Transverse colon (tissue), 4 donors: ENCODE data around the gene ERLIN1. TPM values are rescaled to one million over a fixed set of nuclear protein-coding genes. Genes with fewer than 3 reads are reported as not detected.

Source experiments
- DNase-seq: peaks from one replicate; pipeline ENCODE4 v3.0.0-alpha.2; 2019
- H3K27ac ChIP-seq, 4 donors: fragments of 200-600 bp; sonication (generic); 2 replicates each; pipeline ENCODE4 v1.5.1; 2016 to 2018; ENCODE audit warnings: inconsistent platforms in 4 of 4
- H3K27me3 ChIP-seq: fragments of 200-600 bp; sonication (generic); 2 replicates; pipeline ENCODE4 v1.5.1; 2017; ENCODE audit warnings: inconsistent platforms
- H3K36me3 ChIP-seq, 4 donors: fragments of 200-600 bp; sonication (generic); 2 replicates each; pipeline ENCODE4 v1.5.1; 2017 to 2019; ENCODE audit warnings: inconsistent platforms in 4 of 4
- H3K4me1 ChIP-seq, 4 donors: fragments of 200-600 bp; sonication (generic); 2 replicates each; pipeline ENCODE4 v1.5.1; 2017 to 2020; ENCODE audit warnings: inconsistent platforms in 4 of 4
- H3K4me3 ChIP-seq, 4 donors: fragments of 200-600 bp; sonication (generic); 1 replicate in 1 of 4; 2 replicates in 3 of 4; pipeline versions ENCODE4 v1.5.1 to v1.6.1; 2017 to 2019; ENCODE audit warnings: inconsistent platforms in 4 of 4
- H3K9me3 ChIP-seq, 2 donors: fragments of 200-600 bp; sonication (generic); 2 replicates each; pipeline ENCODE4 v1.5.1; 2017 to 2019; ENCODE audit warnings: inconsistent platforms in 2 of 2
- CTCF ChIP-seq, 5 experiments: fragments of 200-600 bp in 3 of 5; fragments of 450-650 bp in 2 of 5; sonication (generic) in 3 of 5; IDR thresholded peaks; 1 replicate in 2 of 5; 2 replicates in 3 of 5; pipeline ENCODE4 v1.5.1; 2016 to 2017; ENCODE audit warnings: antibody characterized with exemption in 5 of 5, inconsistent platforms in 3 of 5, mild to moderate bottlenecking in 2 of 5, moderate library complexity in 1 of 5
- EP300 ChIP-seq: sonication (generic); formaldehyde crosslinking; IDR thresholded peaks from one replicate; pipeline ENCODE4 v1.6.1; 2017; ENCODE audit warnings: antibody characterized with exemption, low read depth
- POLR2A ChIP-seq: fragments of 450-650 bp; IDR thresholded peaks from one replicate; pipeline ENCODE4 v1.6.1; 2016; ENCODE audit warnings: antibody characterized with exemption, mild to moderate bottlenecking, moderate library complexity
- POLR2AphosphoS5 ChIP-seq, 3 donors: sonication (generic); formaldehyde crosslinking; IDR thresholded peaks; one replicate each; pipeline ENCODE4 v1.6.1; 2016; ENCODE audit warnings: antibody characterized with exemption in 3 of 3
- WGBS, 2 donors: methylation state at CpG; one replicate each; pipeline ENCODE4 v1.1.5; 2018; ENCODE audit warnings: low coverage in 1 of 2; 5-methylcytosine and 5-hydroxymethylcytosine counted together
- in situ Hi-C, 4 donors: fragments of 200-750 bp; cut with MboI; loops; one replicate each; pipeline versions ENCODE4 v1.15.0 to v1.15.1; 2017; ENCODE audit warnings: low sequenced_read_pairs in 3 of 4, low pct_ligation_motif_present in 1 of 4, low pct_unique_long_range_greater_than_20kb in 1 of 4
- intact Hi-C: fragments of 100-400 bp; cut with DNase I; formaldehyde crosslinking; loops from one replicate; pipeline ENCODE4 v1.15.1; 2023; ENCODE audit warnings: low total_unique reads
- total RNA-seq, 4 donors: library from RNA; depleted of rRNA; stranded (reverse); fragments of >200 nt; gene quantifications; one replicate each; pipeline ENCODE4 v1.1.0, GENCODE V29; 2016

ERLIN1 gene
- 10 to 100 TPM; 21.7 to 41.0 (median 39.6) TPM for total RNA-seq

DNA sequence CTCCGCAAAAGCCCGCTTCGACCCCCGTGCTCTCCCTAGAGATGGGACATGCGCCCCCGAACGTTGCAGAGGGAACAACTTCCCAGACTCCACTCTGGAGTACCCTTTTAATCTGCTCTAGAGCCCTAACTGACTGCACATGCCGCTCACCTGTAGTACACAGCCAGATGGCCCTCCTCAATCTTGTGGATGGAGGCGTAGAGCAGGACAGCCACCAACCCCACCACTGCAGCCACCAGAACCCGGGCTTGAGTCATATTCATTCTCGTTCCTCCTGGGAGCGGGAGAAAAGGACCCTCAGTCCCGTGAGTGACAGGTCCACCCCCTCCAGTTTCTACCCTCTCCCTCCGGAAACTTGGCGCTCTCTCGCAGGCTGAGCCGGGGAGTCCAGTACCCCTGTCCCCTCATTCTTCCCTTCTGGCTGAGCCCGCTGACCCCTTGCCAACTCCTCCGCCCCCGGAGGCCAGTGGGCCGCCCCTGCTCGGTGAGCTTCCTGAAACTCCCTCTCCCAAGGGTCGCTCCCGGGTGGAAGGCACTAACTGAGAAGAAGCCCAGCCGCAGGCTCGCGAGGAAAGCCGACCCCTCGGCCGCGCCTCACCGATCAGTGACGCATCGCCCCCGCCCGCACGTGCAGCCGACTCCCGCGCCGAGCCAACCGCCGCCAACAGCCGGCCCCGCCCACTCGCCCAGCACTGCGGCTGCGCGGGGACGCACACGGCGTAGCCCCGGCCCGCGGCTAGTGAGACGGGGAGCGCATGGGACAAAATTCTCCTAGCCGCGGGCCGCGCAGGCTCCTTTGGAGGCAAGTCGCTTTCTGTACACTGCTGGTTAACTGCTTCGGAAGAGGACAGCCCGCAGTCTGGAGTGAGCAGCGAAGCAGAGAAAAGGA is at the start of gene ERLIN1:
Gene ERLIN1, minus strand, starts transcription at position 666 of the 889 bp plus-strand sequence. Its CDS starts 403 bp downstream, at position 263.
- peaks cover 0 to 7% (median 0%) of the 10 kb centered on the region in 4 donors for H3K36me3 ChIP-seq
- peak within 1 kb of the TSS; percentile 89 to 97 (median 92) for H3K27ac ChIP-seq
- WGBS, 2 donors = 0 to 1% methylated on average over 3 to 58 of the region's 65 CpGs
- peak; percentile 95 for DNase-seq
- TF ChIP-seq CTCF (IDR thresholded peaks at IDR 0.05) (no peak), POLR2A (peak; percentile 85), POLR2AphosphoS5 (IDR thresholded peaks at IDR 0.05) (peak; percentile 71 to 89 (median 86)), EP300 (peak; percentile 17)
- intact Hi-C loops (no loop called here), in situ Hi-C loops (no loop called here)
- peaks cover 15 to 55% (median 34%) of the 10 kb centered on the region in 4 donors for H3K4me1 ChIP-seq
- H3K27me3 ChIP-seq = no peaks in the 10 kb centered on the region
- H3K9me3 ChIP-seq = no peaks in the 10 kb centered on the region
- H3K4me3 ChIP-seq = peak within 1 kb of the TSS; percentile 69 to 93 (median 82)

GRCh38 chr10:100232101-100232500 is 46.3 kb upstream of the ERLIN1 start:
- Histone ChIP-seq H3K9me3 (no peaks in the 10 kb centered on the region), H3K36me3 (peaks cover 0 to 24% (median 11%) of the 10 kb centered on the region in 4 donors), H3K27me3 (no peaks in the 10 kb centered on the region), H3K27ac (no peak overlapping the region), H3K4me1 (peaks cover 4 to 20% (median 10%) of the 10 kb centered on the region in 4 donors), H3K4me3 (no peak overlapping the region)
- intact Hi-C loops = no loop called here
- in situ Hi-C loops = no loop called here
- 50 to 90% methylated on average over 1 to 2 of the region's 2 CpGs for WGBS, 2 donors
- no peak for DNase-seq
- TF ChIP-seq CTCF (IDR thresholded peaks at IDR 0.05) = no peak
- no peak for TF ChIP-seq POLR2AphosphoS5 (IDR thresholded peaks at IDR 0.05)
- no peak for TF ChIP-seq EP300
- no peak for TF ChIP-seq POLR2A

DNA sequence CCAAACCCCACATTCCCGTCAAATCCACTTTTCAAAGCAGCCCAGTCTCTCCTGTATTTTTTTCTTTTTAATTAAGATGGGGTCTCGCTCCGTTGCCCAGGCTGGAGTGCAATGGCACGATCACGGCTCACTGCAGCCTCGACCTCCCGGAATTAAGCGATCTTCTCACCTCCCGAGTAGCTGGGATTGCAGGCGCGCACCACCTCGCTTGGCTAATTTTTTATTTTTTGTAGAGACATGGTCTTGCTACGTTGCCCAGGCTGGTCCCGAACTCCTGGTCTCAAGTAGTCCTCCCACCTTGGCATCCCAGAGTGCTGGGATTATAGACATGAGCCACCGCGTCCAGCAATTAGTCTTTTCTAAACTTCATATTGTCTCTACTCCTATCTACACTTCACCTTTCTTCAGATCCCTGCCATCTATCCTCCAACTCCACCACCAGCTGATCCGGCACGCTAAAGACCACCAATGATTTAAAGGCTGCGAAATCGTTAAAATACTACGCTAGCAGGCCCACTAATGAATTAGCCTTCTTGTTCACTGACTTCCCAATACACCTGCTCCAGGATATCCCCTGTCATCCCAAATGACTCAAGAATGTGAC is 44.1 kb upstream of the ERLIN1 start:
- peak overlapping the region; percentile 73 to 89 (median 86) for H3K27ac ChIP-seq
- H3K4me3 ChIP-seq = peak overlapping the region; percentile 75 to 90 (median 86)
- WGBS, 2 donors = 64 to 71% methylated on average over 17 to 21 of the region's 21 CpGs
- no peak for DNase-seq
- H3K9me3 ChIP-seq = no peaks in the 10 kb centered on the region
- peaks cover 0 to 22% (median 10%) of the 10 kb centered on the region in 4 donors for H3K36me3 ChIP-seq
- in situ Hi-C loops (no loop called here), intact Hi-C loops (no loop called here)
- H3K27me3 ChIP-seq = no peaks in the 10 kb centered on the region
- H3K4me1 ChIP-seq = peaks cover 4 to 20% (median 10%) of the 10 kb centered on the region in 4 donors
- TF ChIP-seq POLR2A = no peak
- no peak for TF ChIP-seq EP300
- no peak for TF ChIP-seq CTCF (IDR thresholded peaks at IDR 0.05)
- TF ChIP-seq POLR2AphosphoS5 (IDR thresholded peaks at IDR 0.05) = no peak

- no peak overlapping the region for H3K27ac ChIP-seq
- intact Hi-C loops = no loop called here
- DNase-seq = no peak
- TF ChIP-seq POLR2AphosphoS5 (IDR thresholded peaks at IDR 0.05) (no peak), POLR2A (no peak), EP300 (no peak), CTCF (IDR thresholded peaks at IDR 0.05) (no peak)
- no peaks in the 10 kb centered on the region for H3K9me3 ChIP-seq
- in situ Hi-C loops = no loop called here
- H3K27me3 ChIP-seq = no peaks in the 10 kb centered on the region
- peaks cover 4 to 13% (median 7%) of the 10 kb centered on the region in 4 donors for H3K4me1 ChIP-seq
- peaks cover 0 to 46% (median 19%) of the 10 kb centered on the region in 4 donors for H3K36me3 ChIP-seq
- no peak overlapping the region for H3K4me3 ChIP-seq
- WGBS, 2 donors = 90 to 98% methylated on average over 4 to 5 of the region's 5 CpGs
These were observed 38.0 kb upstream of the ERLIN1 start for GRCh38 chr10:100223879-100224278.
